Measurements from ENCODE around the gene CDC42EP4.

The CDC42EP4 gene

DNA sequence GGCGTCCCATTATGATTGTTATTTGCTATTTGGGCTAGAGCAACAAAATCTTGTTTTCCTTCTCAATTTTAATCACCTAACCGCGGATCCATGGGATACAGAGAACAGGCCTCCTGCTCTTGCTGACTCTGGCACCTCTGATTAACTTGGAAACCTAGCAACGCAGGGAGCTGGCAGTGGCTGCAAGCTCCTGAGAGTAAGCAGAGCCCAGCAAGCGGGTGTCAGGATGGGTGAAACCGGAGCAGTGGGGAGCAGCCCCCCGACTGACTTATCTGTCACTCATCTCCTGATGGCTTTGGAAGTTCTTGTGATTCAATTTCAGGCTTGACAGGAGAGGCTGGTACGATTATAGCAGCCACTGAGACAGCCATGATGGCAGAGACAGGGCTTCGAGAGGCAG lies 45.5 kb upstream of the CDC42EP4 start:
- no peak for TF ChIP-seq CTCF (IDR thresholded peaks at IDR 0.05)
- Histone ChIP-seq H3K4me3 (no peak overlapping the region), H3K27ac (no peak overlapping the region)
- no peak for DNase-seq (ENCODE audit: low spot score)

GRCh38 chr17:73356561-73357170 lies 44.9 kb upstream of the CDC42EP4 start:
- no peak for TF ChIP-seq CTCF (IDR thresholded peaks at IDR 0.05)
- H3K4me3 ChIP-seq: no peak overlapping the region
- DNase-seq (ENCODE audit: low spot score): no peak
- H3K27ac ChIP-seq: no peak overlapping the region

DNA sequence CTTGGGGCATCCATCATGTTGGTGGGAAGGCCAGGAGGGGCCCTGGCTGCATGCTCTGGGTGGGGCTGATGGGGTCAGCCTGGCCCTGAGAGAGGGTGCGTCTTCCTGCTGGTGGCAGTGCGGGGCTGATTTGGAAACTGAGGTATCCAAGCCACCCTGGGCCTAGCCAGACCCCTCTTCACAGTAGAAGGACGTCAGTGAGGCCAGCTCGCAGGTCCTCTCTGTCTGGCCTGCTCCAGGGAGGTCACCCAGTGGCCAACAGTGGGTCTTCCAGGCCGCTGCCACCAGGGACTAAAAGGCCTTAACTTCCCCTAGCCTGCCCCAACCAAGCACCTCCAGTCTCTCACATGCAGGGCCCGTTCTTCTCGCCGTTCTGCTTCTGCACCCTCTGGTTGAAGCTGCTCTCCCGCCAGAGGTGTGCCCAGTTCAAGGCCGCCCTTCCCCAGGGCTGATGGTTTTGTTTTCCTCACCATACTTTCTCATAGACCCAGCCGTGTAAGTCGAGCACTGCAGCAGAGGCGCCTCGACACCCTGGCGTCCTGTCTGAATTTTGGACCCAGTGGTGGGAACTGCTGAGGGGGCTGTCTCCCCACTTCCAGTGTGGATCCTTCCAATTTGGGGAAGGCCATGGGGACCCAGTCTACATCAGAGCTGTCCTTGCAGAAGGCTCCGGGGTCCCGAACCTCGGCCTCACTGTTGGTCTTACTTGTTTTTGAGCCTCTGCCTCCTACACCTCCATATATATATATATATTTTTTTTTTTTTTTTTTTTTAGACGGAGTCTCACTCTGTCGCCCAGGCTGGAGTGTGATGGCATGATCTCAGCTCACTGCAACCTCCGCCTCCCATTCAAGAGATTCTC lies 42.9 kb upstream of the CDC42EP4 start:
- H3K4me3 ChIP-seq: no peak overlapping the region
- DNase-seq (ENCODE audit: low spot score): no peak
- TF ChIP-seq CTCF (IDR thresholded peaks at IDR 0.05): no peak
- H3K27ac ChIP-seq: no peak overlapping the region

- no peak for DNase-seq (ENCODE audit: low spot score)
- TF ChIP-seq CTCF (IDR thresholded peaks at IDR 0.05): no peak
- no peak overlapping the region for H3K4me3 ChIP-seq
- no peak overlapping the region for H3K27ac ChIP-seq
These were observed 40.5 kb upstream of the CDC42EP4 start for GRCh38 chr17:73352261-73352660.

GRCh38 chr17:73351764-73352163 lies 40.0 kb upstream of the CDC42EP4 start:
- no peak for DNase-seq (ENCODE audit: low spot score)
- Histone ChIP-seq H3K4me3 (no peak overlapping the region), H3K27ac (no peak overlapping the region)
- no peak for TF ChIP-seq CTCF (IDR thresholded peaks at IDR 0.05)

DNA sequence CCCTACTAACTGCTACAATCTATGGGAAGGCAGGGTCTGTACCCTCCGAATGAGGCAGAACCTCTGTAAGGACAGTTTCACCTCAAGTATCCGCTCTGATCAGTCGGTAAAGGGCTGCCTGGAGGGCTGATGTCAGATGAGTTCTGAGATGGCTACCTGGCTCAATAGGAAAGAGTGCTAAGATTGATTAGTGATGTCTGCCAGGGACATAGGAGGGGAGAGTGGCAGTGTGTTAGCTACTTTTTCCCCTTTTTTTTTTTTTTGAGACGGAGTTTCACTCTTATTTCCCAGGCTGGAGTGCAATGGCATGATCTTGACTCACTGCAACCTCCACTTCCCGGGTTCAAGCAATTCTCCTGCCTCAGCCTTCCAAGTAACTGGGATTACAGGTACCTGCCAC lies 39.1 kb upstream of the CDC42EP4 start:
- DNase-seq (ENCODE audit: low spot score): no peak
- Histone ChIP-seq H3K4me3 (no peak overlapping the region), H3K27ac (no peak overlapping the region)
- no peak for TF ChIP-seq CTCF (IDR thresholded peaks at IDR 0.05)

- Histone ChIP-seq H3K4me3 (no peak overlapping the region), H3K27ac (peak overlapping the region in 1 of 2 donors; percentile 63)
- no peak for DNase-seq (ENCODE audit: low spot score)
- TF ChIP-seq CTCF (IDR thresholded peaks at IDR 0.05): no peak
These were observed 37.8 kb upstream of the CDC42EP4 start for GRCh38 chr17:73349647-73350046.
